MM.1S (cell line): Measurements from ENCODE around the gene SURF2.

Source experiments
- DNase-seq: peaks from one replicate; pipeline ENCODE4 v3.0.0-alpha.2; 2015
- H2AFZ ChIP-seq: fragments of 300-600 bp; sonication (generic); 2 replicates; pipeline ENCODE4 v1.6.0; 2016; ENCODE audit warnings: antibody characterized with exemption, low read length
- H3F3A ChIP-seq: fragments of 300-600 bp; sonication (generic); 2 replicates; pipeline ENCODE4 v1.6.1; 2016; ENCODE audit warnings: mild to moderate bottlenecking, antibody characterized with exemption, low read length, moderate library complexity, mixed read lengths; ENCODE audit not compliant: insufficient read depth
- H3K27ac ChIP-seq: fragments of 300-600 bp; sonication (generic); 2 replicates; pipeline ENCODE4 v1.5.1; 2016; ENCODE audit warnings: mild to moderate bottlenecking, low read length
- H3K27me3 ChIP-seq: fragments of 300-600 bp; sonication (generic); replicated peaks from 2 replicates; pipeline ENCODE4 v1.6.0; 2016; ENCODE audit warnings: low read length; ENCODE audit not compliant: insufficient read depth
- H3K36me3 ChIP-seq: fragments of 300-600 bp; sonication (generic); replicated peaks from 2 replicates; pipeline ENCODE4 v1.6.1; 2016; ENCODE audit warnings: mild to moderate bottlenecking, low read length, mixed read lengths; ENCODE audit not compliant: insufficient read depth
- H3K4me1 ChIP-seq: fragments of 300-600 bp; sonication (generic); 2 replicates; pipeline ENCODE4 v1.6.1; 2016; ENCODE audit warnings: low read length, mixed read lengths
- H3K4me2 ChIP-seq: fragments of 300-600 bp; sonication (generic); 2 replicates; pipeline ENCODE4 v1.6.0; 2016; ENCODE audit warnings: low read depth, low read length
- H3K4me3 ChIP-seq: fragments of 300-600 bp; sonication (generic); 2 replicates; pipeline ENCODE4 v1.5.1; 2016; ENCODE audit warnings: low read length, mixed read lengths
- H3K79me2 ChIP-seq: fragments of 300-600 bp; sonication (generic); 2 replicates; pipeline ENCODE4 v1.6.1; 2016; ENCODE audit warnings: mixed run types, low read length, mixed read lengths
- H3K9ac ChIP-seq: fragments of 300-600 bp; sonication (generic); 2 replicates; pipeline ENCODE4 v1.6.1; 2016; ENCODE audit warnings: low read length, mixed read lengths
- H3K9me2 ChIP-seq: fragments of 300-600 bp; sonication (generic); replicated peaks from 2 replicates; pipeline ENCODE4 v1.6.1; 2016; ENCODE audit warnings: mild to moderate bottlenecking, low read length, mixed read lengths; ENCODE audit not compliant: insufficient read depth
- H3K9me3 ChIP-seq: fragments of 300-600 bp; sonication (generic); replicated peaks from 2 replicates; pipeline ENCODE4 v1.6.1; 2016; ENCODE audit warnings: mild to moderate bottlenecking, low read length, mixed read lengths; ENCODE audit not compliant: insufficient read depth
- H4K20me1 ChIP-seq: fragments of 300-600 bp; sonication (generic); 2 replicates; pipeline ENCODE4 v1.6.1; 2016; ENCODE audit warnings: mild to moderate bottlenecking, low read length, moderate library complexity, mixed read lengths; ENCODE audit not compliant: insufficient read depth
- EZH2 ChIP-seq: fragments of 300-600 bp; sonication (generic); optimal IDR thresholded peaks from 2 replicates; pipeline ENCODE3; 2017; ENCODE audit warnings: low read depth, mild to moderate bottlenecking, antibody characterized with exemption, low read length, mixed read lengths
- EZH2phosphoT487 ChIP-seq: fragments of 300-600 bp; sonication (generic); IDR thresholded peaks from 2 replicates; pipeline ENCODE4 v1.6.1; 2018; ENCODE audit warnings: antibody characterized with exemption, low read length
- TF ChIP-seq, protein P1 (sequence below): fragments of 300-600 bp; sonication (generic); IDR thresholded peaks from 2 replicates; pipeline ENCODE4 v1.5.1; 2016; ENCODE audit warnings: antibody characterized with exemption, low read length, mixed read lengths

The SURF2 gene

DNA sequence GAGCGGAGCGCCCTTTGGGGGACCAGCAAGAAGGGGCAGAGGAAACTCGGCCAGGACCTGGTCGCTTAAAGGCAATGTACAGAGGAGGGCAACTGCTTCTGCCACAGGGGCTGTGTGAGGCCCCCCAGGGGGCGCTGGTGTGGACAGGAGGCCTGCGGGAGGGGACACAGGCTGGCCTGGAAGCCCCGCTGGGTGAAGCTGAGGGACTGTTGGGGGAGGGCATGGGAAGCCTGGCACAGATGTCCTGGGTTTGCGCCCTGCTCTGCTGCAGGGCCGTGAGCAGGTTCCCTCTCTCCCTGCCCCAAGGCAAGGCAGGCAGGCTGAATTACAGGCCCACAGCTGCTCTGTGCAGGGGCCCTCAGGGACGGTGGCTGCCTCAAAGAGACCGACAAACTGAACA lies 13.8 kb upstream of the SURF2 start:
- Histone ChIP-seq H3K36me3 (no peaks in the 10 kb centered on the region), H3K27me3 (no peaks in the 10 kb centered on the region), H4K20me1 (no peaks in the 10 kb centered on the region), H3K4me1 (0 out of 2 replicates have a peak, but pooled peaks cover 7% of the 10 kb centered on the region), H3K4me3 (no peak overlapping the region), H3K27ac (no peak overlapping the region), H3K9me3 (no peaks in the 10 kb centered on the region), H3K79me2 (peaks cover 26% of the 10 kb centered on the region), H3F3A (0 out of 2 replicates have a peak, but pooled peaks cover 2% of the 10 kb centered on the region), H2AFZ (no peak overlapping the region), H3K4me2 (no peak overlapping the region), H3K9ac (no peak overlapping the region), H3K9me2 (no peaks in the 10 kb centered on the region)
- DNase-seq = no peak
- TF ChIP-seq, protein P1, sequence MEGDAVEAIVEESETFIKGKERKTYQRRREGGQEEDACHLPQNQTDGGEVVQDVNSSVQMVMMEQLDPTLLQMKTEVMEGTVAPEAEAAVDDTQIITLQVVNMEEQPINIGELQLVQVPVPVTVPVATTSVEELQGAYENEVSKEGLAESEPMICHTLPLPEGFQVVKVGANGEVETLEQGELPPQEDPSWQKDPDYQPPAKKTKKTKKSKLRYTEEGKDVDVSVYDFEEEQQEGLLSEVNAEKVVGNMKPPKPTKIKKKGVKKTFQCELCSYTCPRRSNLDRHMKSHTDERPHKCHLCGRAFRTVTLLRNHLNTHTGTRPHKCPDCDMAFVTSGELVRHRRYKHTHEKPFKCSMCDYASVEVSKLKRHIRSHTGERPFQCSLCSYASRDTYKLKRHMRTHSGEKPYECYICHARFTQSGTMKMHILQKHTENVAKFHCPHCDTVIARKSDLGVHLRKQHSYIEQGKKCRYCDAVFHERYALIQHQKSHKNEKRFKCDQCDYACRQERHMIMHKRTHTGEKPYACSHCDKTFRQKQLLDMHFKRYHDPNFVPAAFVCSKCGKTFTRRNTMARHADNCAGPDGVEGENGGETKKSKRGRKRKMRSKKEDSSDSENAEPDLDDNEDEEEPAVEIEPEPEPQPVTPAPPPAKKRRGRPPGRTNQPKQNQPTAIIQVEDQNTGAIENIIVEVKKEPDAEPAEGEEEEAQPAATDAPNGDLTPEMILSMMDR = 0 out of 2 replicates have a peak, but pooled peaks have one; percentile 6
- no peak for TF ChIP-seq EZH2phosphoT487

DNA sequence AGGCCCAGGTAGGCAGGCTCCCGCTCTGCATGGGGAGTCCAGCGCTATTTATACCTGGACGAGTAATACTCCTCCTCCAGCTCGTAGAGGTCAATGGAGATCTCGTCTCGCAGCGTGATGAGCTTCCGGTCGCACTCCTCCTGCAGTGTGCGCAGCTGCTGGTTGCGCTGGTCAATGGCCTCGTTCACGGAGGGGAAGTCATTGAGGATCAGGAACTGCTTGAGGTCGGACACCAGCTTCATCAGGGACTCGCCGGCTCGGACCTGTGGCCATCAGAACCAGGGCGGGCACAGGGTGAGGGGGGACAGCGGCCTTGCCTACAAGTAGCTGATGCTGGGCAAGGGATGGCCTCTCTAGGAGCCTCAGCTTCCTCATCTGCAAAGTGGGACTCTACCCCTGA lies 12.3 kb upstream of the SURF2 start:
- Histone ChIP-seq H3K4me3 (no peak overlapping the region), H3K9ac (no peak overlapping the region), H3K27ac (no peak overlapping the region), H2AFZ (no peak overlapping the region), H3K27me3 (no peaks in the 10 kb centered on the region), H3F3A (peaks cover 11% of the 10 kb centered on the region), H4K20me1 (no peaks in the 10 kb centered on the region), H3K36me3 (no peaks in the 10 kb centered on the region), H3K4me2 (no peak overlapping the region), H3K9me2 (no peaks in the 10 kb centered on the region), H3K4me1 (0 out of 2 replicates have a peak, but pooled peaks cover 8% of the 10 kb centered on the region), H3K79me2 (peaks cover 39% of the 10 kb centered on the region), H3K9me3 (no peaks in the 10 kb centered on the region)
- TF ChIP-seq EZH2phosphoT487 = no peak
- TF ChIP-seq EZH2 = no peak
- TF ChIP-seq, protein P1 = no peak
- no peak for DNase-seq

DNA sequence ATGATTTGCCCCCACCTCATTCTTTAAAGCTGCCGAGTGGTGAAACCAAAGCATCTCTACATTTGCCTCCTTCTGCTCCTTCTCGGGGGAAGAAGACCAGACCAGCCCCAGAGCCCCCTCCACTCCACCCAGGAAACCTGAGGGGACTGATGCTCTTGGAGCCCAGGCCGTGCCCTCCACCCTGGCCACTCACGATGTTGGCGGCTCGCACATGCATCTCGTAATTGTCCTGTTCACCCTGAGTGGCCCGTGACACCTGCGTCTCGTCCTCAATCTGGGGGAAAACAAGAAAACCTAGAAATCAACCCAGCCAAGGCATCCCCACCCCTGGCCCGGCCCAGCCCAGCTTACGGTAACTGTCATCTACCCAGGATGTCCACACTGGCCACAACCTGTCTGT lies 11.4 kb upstream of the SURF2 start:
- no peak overlapping the region for H3K9ac ChIP-seq
- no peak overlapping the region for H3K4me2 ChIP-seq
- no peaks in the 10 kb centered on the region for H3K9me2 ChIP-seq
- H3K9me3 ChIP-seq = no peaks in the 10 kb centered on the region
- DNase-seq = no peak
- H3K27ac ChIP-seq = no peak overlapping the region
- peaks cover 48% of the 10 kb centered on the region for H3K79me2 ChIP-seq
- no peaks in the 10 kb centered on the region; the same call in 1 of the 2 replicates for H4K20me1 ChIP-seq
- TF ChIP-seq, protein P1 = no peak
- TF ChIP-seq EZH2phosphoT487 (no peak), EZH2 (no peak)
- no peaks in the 10 kb centered on the region for H3K27me3 ChIP-seq
- H2AFZ ChIP-seq = no peak overlapping the region
- H3K36me3 ChIP-seq = peaks cover 6% of the 10 kb centered on the region; the same call in 1 of the 2 replicates
- peaks cover 17% of the 10 kb centered on the region; the same call in 1 of the 2 replicates for H3K4me1 ChIP-seq
- H3F3A ChIP-seq = peaks cover 20% of the 10 kb centered on the region
- no peak overlapping the region for H3K4me3 ChIP-seq
